HCT116 (cell line): ENCODE measurements around the gene TBC1D12. TPM values are rescaled to one million over a fixed set of nuclear protein-coding genes. Genes with fewer than 3 reads are reported as not detected.

Experiments used
- ATAC-seq: fragments of 200-7000 bp; cut with Tn5 transposase; 2 replicates; pipeline ENCODE4 v1.9.1; 2020; ENCODE audit warnings: mild to moderate bottlenecking, moderate library complexity
- BruUV-seq: library from RNA; stranded (reverse); fragments of 400-500 nt; replicated peaks from 2 replicates; lab custom pipeline; 2021; lab: Mats Ljungman, UMichigan
- CTCF ChIA-PET: fragments of 300-600 bp; sonication (Branson Sonifier 250); formaldehyde crosslinking; loops from one replicate; lab custom pipeline; 2021; ENCODE audit warnings: antibody characterized with exemption; lab: Charles Lee
- POLR2A ChIA-PET: fragments of 300-600, 350-600 bp; sonication (Branson Sonifier 250); formaldehyde crosslinking; loops from one replicate; lab custom pipeline; 2021; ENCODE audit warnings: antibody characterized with exemption; lab: Charles Lee
- RAD21 ChIA-PET, 2 experiments: fragments of 300-600 bp; sonication (Branson Sonifier 250); formaldehyde crosslinking; loops; one replicate each; lab custom pipeline; 2023; ENCODE audit warnings: low total read pairs in 2 of 2; ENCODE audit not compliant: uncharacterized antibody in 2 of 2, unreplicated experiment in 2 of 2, low non-redundant PET in 1 of 2; lab: Charles Lee
- DNase-seq: peaks from one replicate; pipeline ENCODE4 v3.0.0-alpha.2; 2010; ENCODE audit warnings: low read depth, low spot score
- H2AFZ ChIP-seq: fragments of 200-600 bp; shearing (Covaris generic), sonication (generic); 2 replicates; pipeline ENCODE4 v1.6.1; 2017; ENCODE audit warnings: low read depth, mixed run types, mixed read lengths, antibody characterized with exemption, low read length; ENCODE audit not compliant: poor library complexity, severe bottlenecking
- H3K27ac ChIP-seq: 2 replicates; pipeline ENCODE4 v1.5.1; 2012; ENCODE audit warnings: low read depth, low read length
- H3K27me3 ChIP-seq: fragments of 200-600 bp; sonication (generic); 2 replicates; pipeline ENCODE4 v1.6.1; 2016; ENCODE audit warnings: mixed run types, low read length, mixed read lengths; ENCODE audit not compliant: insufficient read depth
- H3K36me3 ChIP-seq, 2 experiments: fragments of 200-500 bp in 1 of 2; fragments of 200-600 bp in 1 of 2; sonication (Bioruptor generic) in 1 of 2; sonication (generic) in 1 of 2; 2 replicates each; pipeline versions ENCODE4 v1.5.1 to v1.6.1; 2014 to 2016; ENCODE audit warnings: low read length in 2 of 2, inconsistent platforms in 1 of 2, mixed read lengths in 1 of 2, mixed run types in 1 of 2; ENCODE audit not compliant: insufficient read depth in 2 of 2, control insufficient read depth in 1 of 2
- H3K4me1 ChIP-seq, 2 experiments: fragments of 200-600 bp in 1 of 2; sonication (generic) in 1 of 2; 2 replicates each; pipeline versions ENCODE4 v1.5.1 to v1.6.1; 2012 to 2017; ENCODE audit warnings: low read length in 2 of 2, inconsistent platforms in 1 of 2, mild to moderate bottlenecking in 1 of 2, mixed read lengths in 1 of 2, mixed run types in 1 of 2, moderate library complexity in 1 of 2; ENCODE audit not compliant: insufficient read depth in 2 of 2, control insufficient read depth in 1 of 2
- H3K4me2 ChIP-seq: fragments of 200-600 bp; sonication (generic); 2 replicates; pipeline ENCODE4 v1.6.1; 2017; ENCODE audit warnings: mixed run types, low read length, mixed read lengths
- H3K4me3 ChIP-seq, 2 experiments: fragments of 200-600 bp in 1 of 2; sonication (generic) in 1 of 2; replicated peaks in 1 of 2; 2 replicates each; pipeline ENCODE4 v1.5.1; 2011 to 2016; ENCODE audit warnings: low read length in 2 of 2, control low read depth in 1 of 2, low read depth in 1 of 2, mild to moderate bottlenecking in 1 of 2, mixed read lengths in 1 of 2, mixed run types in 1 of 2
- H3K79me2 ChIP-seq: fragments of 200-600 bp; sonication (generic); 2 replicates; pipeline ENCODE4 v1.6.1; 2017; ENCODE audit warnings: mild to moderate bottlenecking, mixed run types, low read length, moderate library complexity, mixed read lengths; ENCODE audit not compliant: insufficient read depth
- H3K9ac ChIP-seq: fragments of 200-600 bp; sonication (generic); 2 replicates; pipeline ENCODE4 v1.6.1; 2016; ENCODE audit warnings: low read length, mixed read lengths
- H3K9me2 ChIP-seq: fragments of 200-600 bp; sonication (generic), shearing (Covaris generic); 2 replicates; pipeline ENCODE4 v1.6.1; 2017; ENCODE audit warnings: mixed run types, mild to moderate bottlenecking, moderate library complexity; ENCODE audit not compliant: insufficient read depth
- H3K9me3 ChIP-seq, 2 experiments: fragments of 200-500 bp in 1 of 2; fragments of 200-600 bp in 1 of 2; sonication (Bioruptor generic) in 1 of 2; sonication (generic) in 1 of 2; 2 replicates each; pipeline ENCODE4 v1.6.1; 2014 to 2017; ENCODE audit warnings: low read length in 2 of 2, mixed read lengths in 2 of 2, inconsistent platforms in 1 of 2, low read depth in 1 of 2, mild to moderate bottlenecking in 1 of 2, mixed run types in 1 of 2, moderate library complexity in 1 of 2; ENCODE audit not compliant: control insufficient read depth in 1 of 2, insufficient read depth in 1 of 2
- H4K20me1 ChIP-seq: fragments of 200-600 bp; sonication (generic), shearing (Covaris generic); 2 replicates; pipeline ENCODE4 v1.6.1; 2017; ENCODE audit warnings: mixed run types, mild to moderate bottlenecking, moderate library complexity; ENCODE audit not compliant: insufficient read depth
- ATF3 ChIP-seq: IDR thresholded peaks from 2 replicates; pipeline ENCODE4 v1.6.1; 2012
- CBX3 ChIP-seq: IDR thresholded peaks from 2 replicates; pipeline ENCODE4 v1.6.1; 2012; ENCODE audit warnings: low read depth
- CTCF ChIP-seq, 3 experiments: fragments of 200-600 bp in 1 of 3; sonication (generic) in 1 of 3; IDR thresholded peaks in 2 of 3; conservative IDR thresholded peaks in 1 of 3; 2 replicates each; pipeline ENCODE4 v1.5.1; 2012 to 2017; ENCODE audit warnings: low read depth in 2 of 3, low read length in 2 of 3, antibody characterized with exemption in 1 of 3, borderline replicate concordance in 1 of 3, control low read depth in 1 of 3, mild to moderate bottlenecking in 1 of 3, mixed read lengths in 1 of 3, mixed run types in 1 of 3, moderate library complexity in 1 of 3; ENCODE audit not compliant: insufficient read depth in 1 of 3
- EGR1 ChIP-seq: IDR thresholded peaks from 2 replicates; pipeline ENCODE4 v1.6.1; 2012; ENCODE audit warnings: low read depth
- ELF1 ChIP-seq: IDR thresholded peaks from 2 replicates; pipeline ENCODE4 v1.6.1; 2012; ENCODE audit warnings: low read depth, borderline replicate concordance
- EZH2 ChIP-seq: fragments of 200-600 bp; sonication (generic); IDR thresholded peaks from 2 replicates; pipeline ENCODE4 v1.6.1; 2017; ENCODE audit warnings: antibody characterized with exemption, mixed run types
- EZH2phosphoT487 ChIP-seq: fragments of 200-600 bp; IDR thresholded peaks from 2 replicates; pipeline ENCODE4 v1.6.1; 2018; ENCODE audit warnings: antibody characterized with exemption, borderline replicate concordance
- FOSL1 ChIP-seq: IDR thresholded peaks from 2 replicates; pipeline ENCODE4 v1.6.1; 2012; ENCODE audit warnings: low read depth
- JUND ChIP-seq: IDR thresholded peaks from 2 replicates; pipeline ENCODE4 v1.6.1; 2012
- MAX ChIP-seq: IDR thresholded peaks from 2 replicates; pipeline ENCODE4 v1.6.1; 2012
- POLR2AphosphoS5 ChIP-seq: IDR thresholded peaks from 2 replicates; pipeline ENCODE4 v1.6.1; 2011; ENCODE audit warnings: mild to moderate bottlenecking, low read depth, low read length, moderate library complexity
- RAD21 ChIP-seq: IDR thresholded peaks from 2 replicates; pipeline ENCODE4 v1.6.1; 2012; ENCODE audit warnings: low read depth, mild to moderate bottlenecking
- REST ChIP-seq: IDR thresholded peaks from 2 replicates; pipeline ENCODE4 v1.6.1; 2012; ENCODE audit warnings: low read depth
- SIN3A ChIP-seq: IDR thresholded peaks from 2 replicates; pipeline ENCODE4 v1.6.1; 2012; ENCODE audit warnings: low read depth
- SP1 ChIP-seq: IDR thresholded peaks from 2 replicates; pipeline ENCODE4 v1.6.1; 2012; ENCODE audit warnings: low read depth
- SRF ChIP-seq: IDR thresholded peaks from 2 replicates; pipeline ENCODE4 v1.6.1; 2012; ENCODE audit warnings: low read depth
- YY1 ChIP-seq: IDR thresholded peaks from 2 replicates; pipeline ENCODE4 v1.6.1; 2011; ENCODE audit warnings: low read length, low read depth, moderate library complexity, mild to moderate bottlenecking; ENCODE audit not compliant: insufficient replicate concordance; ENCODE audit errors: extremely low read depth
- ZFX ChIP-seq: fragments of 450-650 bp; IDR thresholded peaks from 2 replicates; pipeline ENCODE4 v1.6.1; 2017
- ZNF274 ChIP-seq: fragments of 200-500 bp; sonication (Bioruptor generic); IDR thresholded peaks from 2 replicates; pipeline ENCODE4 v1.6.1; 2014; ENCODE audit warnings: mild to moderate bottlenecking, low read depth, low read length, inconsistent platforms
- intact Hi-C: fragments of 100-400 bp; cut with micrococcal nuclease; formaldehyde crosslinking; loops from 2 replicates; pipeline ENCODE4 v1.10.0; 2022
- total RNA-seq: library from RNA; stranded (reverse); gene quantifications from one replicate; pipeline ENCODE4 v1.2.1, GENCODE V29; 2021; ENCODE audit not compliant: unreplicated experiment

Gene TBC1D12
- total RNA-seq, 1 experiment from 2014 or later: 7.1 TPM

DNA sequence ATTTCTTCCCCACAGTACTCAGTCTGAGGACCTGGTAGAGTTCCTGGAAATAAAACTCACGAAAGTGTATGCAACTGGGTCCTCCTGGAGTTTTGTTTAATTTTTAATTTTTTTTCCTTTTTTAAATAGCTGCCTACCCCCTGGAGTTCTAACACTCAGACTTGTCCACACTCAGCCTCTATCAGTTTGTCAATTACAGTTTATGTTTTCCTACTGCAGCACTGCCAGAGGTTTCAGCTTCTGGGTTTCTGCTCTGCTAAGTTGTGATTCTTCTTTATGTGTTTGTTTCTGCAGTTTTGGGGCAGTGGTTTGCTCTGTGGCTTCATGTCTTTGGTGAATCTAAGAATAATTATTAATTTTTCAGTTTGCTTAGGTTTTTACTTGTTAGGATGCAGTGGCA lies 59.2 kb downstream of the TBC1D12 start:
- H3K4me3 ChIP-seq: no peak overlapping the region
- ChIA-PET RAD21 (no interaction called here), POLR2A (no interaction called here), CTCF (no interaction called here)
- DNase-seq: no peak
- no peaks in the 10 kb centered on the region for H3K9me3 ChIP-seq
- BruUV-seq: no TSS peak
- intact Hi-C loops: no loop called here
- no peaks in the 10 kb centered on the region for H3K9me2 ChIP-seq
- H3K4me1 ChIP-seq: no peaks in the 10 kb centered on the region
- H3K27me3 ChIP-seq: no peaks in the 10 kb centered on the region
- no peak overlapping the region for H3K9ac ChIP-seq
- no peak overlapping the region for H3K4me2 ChIP-seq
- H3K36me3 ChIP-seq: no peaks in the 10 kb centered on the region
- H2AFZ ChIP-seq: no peak overlapping the region
- TF ChIP-seq JUND: no peak
- TF ChIP-seq RAD21: no peak
- no peak for TF ChIP-seq POLR2AphosphoS5
- TF ChIP-seq YY1: no peak
- no peak for TF ChIP-seq ZNF274
- no peak for TF ChIP-seq CTCF (IDR thresholded peaks at IDR 0.05 in 2 of 3, conservative IDR thresholded peaks at IDR 0.05 in 1 of 3; ENCODE audit: borderline replicate concordance in 1 of 3, insufficient read depth in 1 of 3, low read depth in 2 of 3, low read length in 2 of 3)
- no peak for TF ChIP-seq FOSL1
- TF ChIP-seq REST: no peak
- no peak for TF ChIP-seq EGR1
- TF ChIP-seq ATF3: no peak
- no peak for TF ChIP-seq ZFX
- TF ChIP-seq SP1: no peak
- TF ChIP-seq CBX3: no peak
- TF ChIP-seq ELF1: no peak
- no peak for TF ChIP-seq SIN3A
- TF ChIP-seq EZH2phosphoT487: no peak
- no peak for TF ChIP-seq EZH2
- TF ChIP-seq MAX: no peak
- TF ChIP-seq SRF: no peak
- no peaks in the 10 kb centered on the region for H4K20me1 ChIP-seq
- H3K79me2 ChIP-seq: no peaks in the 10 kb centered on the region
- H3K27ac ChIP-seq: no peak overlapping the region
- ATAC-seq: no peak
